HepG2 (cell line): ENCODE results near the gene ELMO2.

Experiments used
- BRCA1 ChIP-seq: sonication (generic); formaldehyde crosslinking; IDR thresholded peaks from 2 replicates; pipeline ENCODE4 v1.4.0; 2020; ENCODE audit warnings: missing genetic modification reagents
- ETS1 ChIP-seq: sonication (generic); formaldehyde crosslinking; IDR thresholded peaks from 2 replicates; pipeline ENCODE4 v1.4.0; 2020; ENCODE audit warnings: missing genetic modification reagents
- FLYWCH1 ChIP-seq: sonication (generic); formaldehyde crosslinking; IDR thresholded peaks from 2 replicates; pipeline ENCODE4 v1.8.1; 2023; ENCODE audit warnings: mild to moderate bottlenecking, missing genetic modification reagents
- MYNN ChIP-seq: sonication (generic); formaldehyde crosslinking; IDR thresholded peaks from 2 replicates; pipeline ENCODE4 v1.4.0; 2020; ENCODE audit warnings: mild to moderate bottlenecking, low read depth, missing genetic modification reagents
- NCOA2 ChIP-seq: sonication (generic); formaldehyde crosslinking; IDR thresholded peaks from 2 replicates; pipeline ENCODE4 v1.8.0; 2022; ENCODE audit warnings: inconsistent platforms
- NRL ChIP-seq: sonication (generic); formaldehyde crosslinking; IDR thresholded peaks from 2 replicates; pipeline ENCODE4 v1.5.0; 2020; ENCODE audit warnings: missing genetic modification reagents, mild to moderate bottlenecking, moderate library complexity, borderline replicate concordance
- SUZ12 ChIP-seq: fragments of 150-350 bp; IDR thresholded peaks from 2 replicates; pipeline ENCODE4 v1.6.1; 2014; ENCODE audit warnings: low read depth, low read length
- ZNF138 ChIP-seq: sonication (generic); formaldehyde crosslinking; IDR thresholded peaks from 2 replicates; pipeline ENCODE4 v1.5.0; 2020; ENCODE audit warnings: mild to moderate bottlenecking, low read depth, missing genetic modification reagents
- ZNF567 ChIP-seq: sonication (generic); formaldehyde crosslinking; IDR thresholded peaks from 2 replicates; pipeline ENCODE4 v1.8.1; 2023; ENCODE audit warnings: mild to moderate bottlenecking, missing genetic modification reagents, borderline replicate concordance
- ZNF639 ChIP-seq: conservative IDR thresholded peaks from 2 replicates; pipeline ENCODE4 v1.6.1; 2018; ENCODE audit warnings: missing genetic modification reagents

GRCh38 chr20:46316984-46317684 lies 89.3 kb downstream of the ELMO2 start:
- TF ChIP-seq ZNF639 = no peak
- TF ChIP-seq NRL (CRISPR knock-in tag) = no peak
- TF ChIP-seq ZNF138 (CRISPR knock-in tag) = no peak
- no peak for TF ChIP-seq MYNN (CRISPR knock-in tag)
- TF ChIP-seq SUZ12 = no peak
- TF ChIP-seq ETS1 = no peak
- TF ChIP-seq FLYWCH1 = no peak
- no peak for TF ChIP-seq ZNF567 (CRISPR knock-in tag)
- no peak for TF ChIP-seq BRCA1
- no peak for TF ChIP-seq NCOA2 (CRISPR knock-in tag)
